Naive thymus-derived CD4-positive, alpha-beta T cell (primary cell): Measurements from ENCODE around the gene STYXL1. TPM values are rescaled to one million over a fixed set of nuclear protein-coding genes. Genes with fewer than 3 reads are reported as not detected.
"Not testable (repeated sequence)": the region's sequence is repeated elsewhere in the genome, so short reads cannot be mapped to it uniquely, and the experiment has no call there.

Source experiments
- ATAC-seq: fragments of 150-1000 bp; cut with Tn5 transposase; 2 replicates; pipeline ENCODE4 v1.10.0; 2021; ENCODE audit warnings: mild to moderate bottlenecking, moderate library complexity
- CTCF ChIA-PET: fragments of 350-600 bp; sonication (Branson Sonifier 250); formaldehyde crosslinking; loops from one replicate; lab custom pipeline; 2021; ENCODE audit warnings: antibody characterized with exemption; lab: Charles Lee
- POLR2A ChIA-PET: fragments of 350-600 bp; sonication (Branson Sonifier 250); formaldehyde crosslinking; loops from one replicate; lab custom pipeline; 2021; ENCODE audit warnings: antibody characterized with exemption, inconsistent platforms; lab: Charles Lee
- DNase-seq, 9 donors: peaks; one replicate each; pipeline versions ENCODE4 v3.0.0 to v3.0.0-alpha.2; 2020 to 2022; ENCODE audit warnings: mixed read lengths in 1 of 9
- H3K27ac ChIP-seq: one replicate; pipeline ENCODE4 v1.7.0; 2013; ENCODE audit warnings: mild to moderate bottlenecking, low read depth, low read length, moderate library complexity
- H3K27me3 ChIP-seq, 2 donors: one replicate each; pipeline ENCODE4 v1.7.0; 2013; ENCODE audit warnings: low read length in 2 of 2, mild to moderate bottlenecking in 2 of 2, moderate library complexity in 2 of 2; ENCODE audit not compliant: control insufficient read depth in 2 of 2, insufficient read depth in 2 of 2
- H3K36me3 ChIP-seq, 3 experiments: 1 replicate in 2 of 3; 2 replicates in 1 of 3; pipeline ENCODE4 v1.7.0; 2013; ENCODE audit warnings: low read length in 3 of 3, mild to moderate bottlenecking in 3 of 3, moderate library complexity in 1 of 3; ENCODE audit not compliant: insufficient read depth in 3 of 3, control insufficient read depth in 2 of 3
- H3K4me1 ChIP-seq, 2 donors: one replicate each; pipeline ENCODE4 v1.7.0; 2013; ENCODE audit warnings: low read length in 2 of 2, mild to moderate bottlenecking in 2 of 2, moderate library complexity in 1 of 2; ENCODE audit not compliant: control insufficient read depth in 2 of 2, insufficient read depth in 2 of 2
- H3K4me3 ChIP-seq: 2 replicates; pipeline ENCODE4 v1.7.0; 2013; ENCODE audit warnings: mild to moderate bottlenecking, low read length
- H3K9me3 ChIP-seq, 3 experiments: 1 replicate in 2 of 3; 2 replicates in 1 of 3; pipeline ENCODE4 v1.7.0; 2013; ENCODE audit warnings: low read length in 3 of 3; ENCODE audit not compliant: control insufficient read depth in 2 of 3
- H3K27ac Mint-ChIP-seq, 9 donors: one replicate each; pipeline ENCODE4 v1.8.0; 2020 to 2022; ENCODE audit warnings: mixed read lengths in 9 of 9, mild to moderate bottlenecking in 8 of 9, moderate library complexity in 5 of 9, inconsistent platforms in 2 of 9
- H3K27me3 Mint-ChIP-seq, 5 donors: one replicate each; pipeline ENCODE4 v1.8.0; 2021 to 2022; ENCODE audit warnings: mixed read lengths in 5 of 5, mild to moderate bottlenecking in 1 of 5
- H3K36me3 Mint-ChIP-seq, 5 donors: one replicate each; pipeline ENCODE4 v1.8.0; 2020 to 2022; ENCODE audit warnings: mixed read lengths in 5 of 5, mild to moderate bottlenecking in 3 of 5, inconsistent platforms in 1 of 5
- H3K4me1 Mint-ChIP-seq, 7 donors: one replicate each; pipeline ENCODE4 v1.8.0; 2020 to 2022; ENCODE audit warnings: mixed read lengths in 7 of 7, mild to moderate bottlenecking in 3 of 7, inconsistent platforms in 1 of 7
- H3K4me3 Mint-ChIP-seq, 10 donors: one replicate each; pipeline ENCODE4 v1.8.0; 2020 to 2022; ENCODE audit warnings: mild to moderate bottlenecking in 10 of 10, mixed read lengths in 10 of 10, moderate library complexity in 6 of 10, inconsistent platforms in 2 of 10
- H3K9me3 Mint-ChIP-seq, 11 donors: one replicate each; pipeline ENCODE4 v1.8.0; 2020 to 2022; ENCODE audit warnings: mixed read lengths in 11 of 11, mild to moderate bottlenecking in 4 of 11, inconsistent platforms in 1 of 11, moderate library complexity in 1 of 11
- intact Hi-C, 2 donors: fragments of 100-400 bp; cut with micrococcal nuclease; formaldehyde crosslinking; loops; one replicate each; pipeline ENCODE4 v1.15.1; 2023
- polyA plus RNA-seq, 2 donors: library from polyadenylated mRNA; unstranded; fragments of 300-500 nt; fragmentation: Illumina TruSeq; gene quantifications; one replicate each; pipeline ENCODE4 v1.2.3, GENCODE V29; 2021
- total RNA-seq, 6 experiments: library from RNA in 5 of 6; stranded (reverse) in 5 of 6; gene quantifications; 1 replicate in 5 of 6; 2 replicates in 1 of 6; pipeline ENCODE4 v1.2.3 and lab custom pipeline; 2021 to 2026

The STYXL1 gene
- total and polyA plus RNA-seq, 7 experiments from 2014 or later, result 11.3 to 45.5 (median 21.7) TPM

DNA sequence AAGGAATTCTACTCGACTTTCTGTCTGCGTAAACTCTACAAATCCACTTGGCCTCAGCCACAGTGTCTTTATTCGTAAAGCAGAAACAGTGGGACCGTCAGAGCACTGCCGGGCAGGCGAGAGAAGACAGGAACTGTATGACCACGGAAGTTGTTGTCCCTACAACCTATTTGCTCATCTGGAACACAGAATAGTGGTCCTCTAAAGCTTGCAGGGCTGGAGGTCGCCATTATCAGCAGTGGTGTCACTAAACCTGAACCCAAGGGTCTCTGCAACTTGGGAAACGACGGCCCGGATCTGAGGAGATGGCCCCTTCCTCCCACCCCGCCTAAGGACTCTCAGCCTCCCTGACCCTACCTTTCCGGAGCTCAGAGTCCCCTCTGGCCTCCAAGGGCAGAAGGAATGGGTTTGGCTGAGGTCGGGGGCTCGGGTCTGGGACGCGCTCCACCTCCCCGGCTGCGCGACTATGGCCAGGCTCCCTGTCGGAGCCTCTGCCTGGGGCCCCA, 442 bp downstream of the STYXL1 start:
- Histone ChIP-seq H3K9me3 (no peaks in the 10 kb centered on the region), H3K36me3 (peaks cover 0 to 9% (median 0%) of the 10 kb centered on the region in 3 experiments), H3K27ac (peak overlapping the region; percentile 80), H3K27me3 (no peaks in the 10 kb centered on the region), H3K4me1 (peaks cover 7 to 17% of the 10 kb centered on the region in 2 donors), H3K4me3 (peak overlapping the region; percentile 95)
- H3K4me3 Mint-ChIP-seq, result peak overlapping the region; percentile 90 to 99 (median 97)
- intact Hi-C loops, result loop anchor here (1.0 to 5.0 kb wide), 4 partner anchors 39 to 1390 kb away; partner anchors contain the start of genes GTF2I (in 1 of the 2) and RHBDD2 (in 1 of the 2)
- peaks cover 7 to 28% (median 19%) of the 10 kb centered on the region in 5 donors for H3K36me3 Mint-ChIP-seq
- POLR2A ChIA-PET, result interaction anchor here (0.9 to 2.0 kb wide), 10 partner anchors 10 to 974 kb away, joined by 3 to 9 read pairs (median 4); partner anchors contain the start of genes RHBDD2 and TMEM120A
- CTCF ChIA-PET, result no interaction called here
- H3K4me1 Mint-ChIP-seq, result peaks cover 36 to 70% (median 53%) of the 10 kb centered on the region in 7 donors
- ATAC-seq, result peak; percentile 7
- DNase-seq, result peak in 2 of 9 donors; percentile 6 to 10
- H3K27me3 Mint-ChIP-seq, result no peaks in the 10 kb centered on the region
- peak overlapping the region; percentile 92 to 98 (median 97) for H3K27ac Mint-ChIP-seq
- H3K9me3 Mint-ChIP-seq, result no peaks in the 10 kb centered on the region

DNA sequence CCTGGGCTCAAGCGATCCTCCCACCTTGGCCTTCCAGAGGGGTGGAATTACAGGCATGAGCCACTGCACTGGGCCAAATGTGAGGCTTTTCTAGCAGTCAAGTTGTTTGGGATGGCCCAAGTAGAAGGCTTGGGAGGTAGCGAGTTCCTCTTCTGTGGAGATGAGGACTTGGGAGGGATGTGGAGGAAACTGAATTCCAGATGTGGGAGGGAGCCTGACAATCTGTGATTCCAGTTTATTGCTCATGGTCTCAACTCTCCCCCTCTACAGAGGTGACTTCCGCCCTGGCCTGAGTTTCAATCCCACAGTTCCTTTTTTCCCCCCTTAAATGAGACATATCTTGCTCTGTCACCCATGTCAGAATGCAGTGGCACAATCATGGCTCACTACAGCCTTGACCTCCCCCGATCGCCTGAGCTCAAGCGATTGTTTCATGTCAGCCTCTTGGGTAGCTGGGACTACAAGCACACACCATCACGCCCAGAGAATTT, 3.4 kb downstream of the STYXL1 start:
- POLR2A ChIA-PET, result no interaction called here

DNA sequence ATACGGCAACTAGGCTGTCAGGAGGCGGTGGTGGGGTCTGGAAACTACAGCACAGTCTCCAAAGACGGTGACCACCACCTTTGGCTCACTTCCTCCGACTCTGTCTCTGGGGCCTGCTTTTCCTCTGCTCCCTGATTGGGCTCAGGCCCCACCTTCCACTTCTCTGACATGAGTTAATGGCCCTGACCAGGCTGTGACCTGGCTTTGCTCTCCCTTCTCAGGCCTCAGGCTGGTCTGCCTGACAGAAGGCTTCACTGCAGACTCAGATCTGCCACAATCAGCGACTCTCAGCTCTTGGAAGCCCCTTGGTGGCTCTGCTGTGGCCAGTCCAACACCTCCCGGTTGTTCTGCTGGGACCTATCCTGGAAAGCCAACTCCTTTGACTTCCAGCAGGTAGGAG, 7.7 kb downstream of the STYXL1 start:
- DNase-seq (no peak), ATAC-seq (no peak)
- ChIA-PET POLR2A (no interaction called here), CTCF (no interaction called here)
- H3K4me1 Mint-ChIP-seq, result peaks cover 11 to 29% (median 21%) of the 10 kb centered on the region in 7 donors
- intact Hi-C loops, result no loop called here
- peaks cover 0 to 6% (median 4%) of the 10 kb centered on the region in 5 donors for H3K36me3 Mint-ChIP-seq
- H3K27ac Mint-ChIP-seq, result no peak overlapping the region
- Histone ChIP-seq H3K4me1 (no peaks in the 10 kb centered on the region), H3K36me3 (peaks cover 0 to 4% (median 0%) of the 10 kb centered on the region in 3 experiments), H3K4me3 (no peak overlapping the region), H3K27me3 (no peaks in the 10 kb centered on the region), H3K27ac (no peak overlapping the region), H3K9me3 (no peaks in the 10 kb centered on the region)
- H3K27me3 Mint-ChIP-seq, result no peaks in the 10 kb centered on the region
- H3K9me3 Mint-ChIP-seq, result peaks cover 0 to 1% (median 0%) of the 10 kb centered on the region in 11 donors
- H3K4me3 Mint-ChIP-seq, result no peak overlapping the region

More for the DNA sequence above, 3.4 kb downstream of the STYXL1 start:
- Histone ChIP-seq H3K27me3 (no peaks in the 10 kb centered on the region), H3K9me3 (no peaks in the 10 kb centered on the region), H3K36me3 (peaks cover 0 to 13% (median 0%) of the 10 kb centered on the region in 3 experiments), H3K4me3 (no peak overlapping the region), H3K27ac (no peak overlapping the region), H3K4me1 (peaks cover 7 to 14% of the 10 kb centered on the region in 2 donors)
- Mint-ChIP-seq H3K36me3 (peaks cover 0 to 14% (median 7%) of the 10 kb centered on the region in 5 donors), H3K27me3 (no peaks in the 10 kb centered on the region), H3K4me3 (peak overlapping the region in 1 of 10 donors; percentile 39), H3K9me3 (no peaks in the 10 kb centered on the region), H3K4me1 (peaks cover 19 to 49% (median 43%) of the 10 kb centered on the region in 7 donors), H3K27ac (peak overlapping the region in 6 of 9 donors; percentile 8 to 83 (median 64))
- intact Hi-C loops, result no loop called here
- CTCF ChIA-PET, result no interaction called here
- ATAC-seq (no peak), DNase-seq (no peak)

DNA sequence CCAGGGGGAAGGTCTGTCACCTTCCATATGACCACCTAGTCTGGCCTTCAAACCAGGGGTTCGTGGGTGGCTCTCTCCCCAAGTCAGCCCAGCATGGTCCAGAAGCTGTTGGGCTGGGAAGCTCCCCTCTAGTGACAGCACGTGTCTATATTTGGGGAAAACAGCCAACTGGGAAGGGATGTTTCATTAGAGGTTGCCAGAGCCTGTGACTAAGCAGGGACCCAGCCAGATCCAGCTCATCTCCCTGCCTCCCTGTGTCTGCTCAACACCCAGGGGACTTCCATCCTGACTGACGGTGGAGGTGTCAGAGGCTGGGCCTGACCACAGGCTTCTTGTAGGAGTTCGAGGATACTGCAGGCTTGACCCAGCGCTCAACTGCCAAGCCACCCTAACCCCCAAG, 10.5 kb downstream of the STYXL1 start:
- peaks cover 4 to 23% (median 10%) of the 10 kb centered on the region in 7 donors for H3K4me1 Mint-ChIP-seq
- ATAC-seq, result no peak
- no peaks in the 10 kb centered on the region for H3K27me3 ChIP-seq
- no peaks in the 10 kb centered on the region for H3K9me3 ChIP-seq
- ChIA-PET CTCF (no interaction called here), POLR2A (interaction anchor here (1.0 kb wide), 1 partner anchor 10 kb away, joined by 3 read pairs; the partner anchor contains the start of genes MDH2 and STYXL1)
- H3K27ac Mint-ChIP-seq, result no peak overlapping the region
- H3K4me3 Mint-ChIP-seq, result no peak overlapping the region
- H3K36me3 Mint-ChIP-seq, result peaks cover 0 to 10% (median 0%) of the 10 kb centered on the region in 5 donors
- H3K27ac ChIP-seq, result no peak overlapping the region
- H3K36me3 ChIP-seq, result peaks cover 0 to 4% (median 0%) of the 10 kb centered on the region in 3 experiments
- peaks cover 0 to 5% (median 0%) of the 10 kb centered on the region in 11 donors for H3K9me3 Mint-ChIP-seq
- no peak overlapping the region for H3K4me3 ChIP-seq
- intact Hi-C loops, result no loop called here
- H3K4me1 ChIP-seq, result no peaks in the 10 kb centered on the region
- H3K27me3 Mint-ChIP-seq, result no peaks in the 10 kb centered on the region
- no peak for DNase-seq

DNA sequence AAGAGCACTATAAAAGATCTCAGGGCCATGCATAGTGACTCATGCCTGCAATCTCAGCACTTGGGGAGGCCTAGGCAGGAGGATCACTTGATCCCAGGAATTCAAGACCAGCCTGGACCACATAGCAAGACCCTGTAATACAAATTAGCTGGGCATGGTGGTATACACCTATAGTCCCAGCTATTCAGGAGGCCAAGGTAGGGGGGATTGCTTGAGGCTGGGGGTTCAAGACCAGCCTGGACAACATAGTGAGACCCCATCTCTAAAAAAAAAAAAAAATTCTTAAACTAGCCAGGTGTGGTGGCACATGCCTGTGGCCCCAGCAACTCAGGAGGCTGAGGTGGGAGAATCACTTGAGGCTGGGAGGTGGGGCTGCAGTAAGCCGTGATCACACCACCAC, 15.8 kb downstream of the STYXL1 start:
- DNase-seq (no peak), ATAC-seq (no peak)
- H3K36me3 ChIP-seq, result peaks cover 0 to 4% (median 0%) of the 10 kb centered on the region in 3 experiments
- intact Hi-C loops, result loop anchor here in 1 of 2 donors (1.0 kb wide), 1 partner anchor 38 kb away; no protein-coding TSS in a partner anchor
- ChIA-PET CTCF (interaction anchor here (0.9 kb wide), 1 partner anchor 9 kb away, joined by 4 read pairs; no protein-coding TSS in a partner anchor), POLR2A (no interaction called here)
- H3K4me3 ChIP-seq, result no peak overlapping the region
- Mint-ChIP-seq H3K4me1 (peaks cover 0 to 20% (median 6%) of the 10 kb centered on the region in 7 donors), H3K4me3 (no peak overlapping the region), H3K27me3 (no peaks in the 10 kb centered on the region), H3K9me3 (peaks cover 0 to 5% (median 0%) of the 10 kb centered on the region in 11 donors), H3K27ac (peak overlapping the region in 1 of 9 donors; percentile 38), H3K36me3 (peaks cover 0 to 16% (median 4%) of the 10 kb centered on the region in 5 donors)
- H3K9me3 ChIP-seq, result no peaks in the 10 kb centered on the region
- H3K4me1 ChIP-seq, result no peaks in the 10 kb centered on the region
- H3K27ac ChIP-seq, result no peak overlapping the region
- no peaks in the 10 kb centered on the region for H3K27me3 ChIP-seq

DNA sequence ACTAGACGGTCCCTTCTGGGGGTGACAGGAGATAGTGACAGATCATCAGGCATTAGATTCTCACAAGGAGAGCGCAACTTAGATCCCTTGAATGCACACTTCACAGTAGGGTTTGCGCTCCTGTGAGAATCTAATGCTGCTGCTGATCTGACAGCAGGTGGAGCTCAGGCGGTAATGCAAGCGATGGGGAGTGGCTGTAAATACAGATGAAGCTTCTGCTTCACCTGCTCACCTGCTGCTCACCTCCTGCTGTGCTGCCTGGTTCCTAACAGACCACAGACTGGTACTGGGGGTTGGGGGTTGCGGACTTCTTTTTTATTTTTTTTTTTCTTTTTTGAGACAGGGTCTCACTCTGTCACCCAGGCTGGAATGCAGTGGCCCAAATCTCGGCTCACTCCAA, 18.1 kb downstream of the STYXL1 start:
- H3K27me3 Mint-ChIP-seq, H3K27me3 ChIP-seq, H3K9me3 Mint-ChIP-seq, H3K27ac ChIP-seq, DNase-seq, H3K27ac Mint-ChIP-seq, intact Hi-C loops, H3K9me3 ChIP-seq, H3K4me3 Mint-ChIP-seq, H3K4me3 ChIP-seq, ATAC-seq, H3K4me1 ChIP-seq, H3K36me3 ChIP-seq, POLR2A ChIA-PET: not testable (repeated sequence)
- H3K36me3 Mint-ChIP-seq, result peaks cover 0 to 16% (median 7%) of the 10 kb centered on the region in 5 donors
- CTCF ChIA-PET, result interaction anchor here (1.2 kb wide), 1 partner anchor 9 kb away, joined by 3 read pairs; no protein-coding TSS in a partner anchor
- peaks cover 0 to 17% (median 6%) of the 10 kb centered on the region in 7 donors for H3K4me1 Mint-ChIP-seq
